ENCODE results near the gene SUPT3H. TPM values are rescaled to one million over a fixed set of nuclear protein-coding genes. Genes with fewer than 3 reads are reported as not detected.

Gene SUPT3H
- total RNA-seq, 1 experiment from 2014 or later, result 12.7 TPM

- no peaks in the 10 kb centered on the region for H3K9me3 Mint-ChIP-seq (ENCODE audit: unreplicated experiment)
- ChIA-PET POLR2A (no interaction called here), CTCF (no interaction called here)
- intact Hi-C loops (cut with micrococcal nuclease), result no loop called here
- H3K4me1 Mint-ChIP-seq (ENCODE audit: insufficient read depth, unreplicated experiment), result no peaks in the 10 kb centered on the region
- BruUV-seq (replicated peaks), result no TSS peak
- H3K36me3 Mint-ChIP-seq (ENCODE audit: insufficient read depth, unreplicated experiment), result no peaks in the 10 kb centered on the region
- no peaks in the 10 kb centered on the region for H3K27me3 Mint-ChIP-seq (ENCODE audit: insufficient read depth, unreplicated experiment)
- peak; percentile 6 for DNase-seq (ENCODE audit: unreplicated experiment)
- H3K27ac Mint-ChIP-seq (ENCODE audit: low read depth, unreplicated experiment), result no peak overlapping the region
- no peak for TF ChIP-seq CTCF (IDR thresholded peaks at IDR 0.05; ENCODE audit: unreplicated experiment)
- H3K4me3 Mint-ChIP-seq (ENCODE audit: unreplicated experiment), result no peak overlapping the region
These were observed 112.5 kb downstream of the SUPT3H start for GRCh38 chr6:45265246-45265645.

GRCh38 chr6:45260696-45261095 lies 117.0 kb downstream of the SUPT3H start:
- POLR2A ChIA-PET, result no interaction called here
- no peak for TF ChIP-seq CTCF (IDR thresholded peaks at IDR 0.05; ENCODE audit: unreplicated experiment)
- BruUV-seq (replicated peaks), result no TSS peak
- Mint-ChIP-seq H3K36me3 (ENCODE audit: insufficient read depth, unreplicated experiment) (no peaks in the 10 kb centered on the region), H3K4me1 (ENCODE audit: insufficient read depth, unreplicated experiment) (no peaks in the 10 kb centered on the region), H3K9me3 (ENCODE audit: unreplicated experiment) (no peaks in the 10 kb centered on the region), H3K27me3 (ENCODE audit: insufficient read depth, unreplicated experiment) (no peaks in the 10 kb centered on the region), H3K27ac (ENCODE audit: low read depth, unreplicated experiment) (no peak overlapping the region), H3K4me3 (ENCODE audit: unreplicated experiment) (no peak overlapping the region)
- CTCF ChIA-PET, result no interaction called here
- intact Hi-C loops (cut with micrococcal nuclease), result no loop called here
- DNase-seq (ENCODE audit: unreplicated experiment), result no peak

GRCh38 chr6:45256697-45257695 lies 120.7 kb downstream of the SUPT3H start:
- Mint-ChIP-seq H3K36me3 (ENCODE audit: insufficient read depth, unreplicated experiment) (no peaks in the 10 kb centered on the region), H3K4me3 (ENCODE audit: unreplicated experiment) (no peak overlapping the region), H3K27me3 (ENCODE audit: insufficient read depth, unreplicated experiment) (no peaks in the 10 kb centered on the region), H3K9me3 (ENCODE audit: unreplicated experiment) (no peaks in the 10 kb centered on the region), H3K4me1 (ENCODE audit: insufficient read depth, unreplicated experiment) (no peaks in the 10 kb centered on the region), H3K27ac (ENCODE audit: low read depth, unreplicated experiment) (no peak overlapping the region)
- TF ChIP-seq CTCF (IDR thresholded peaks at IDR 0.05; ENCODE audit: unreplicated experiment), result no peak
- intact Hi-C loops (cut with micrococcal nuclease), result no loop called here
- DNase-seq (ENCODE audit: unreplicated experiment), result no peak
- ChIA-PET POLR2A (no interaction called here), CTCF (no interaction called here)
- no TSS peak for BruUV-seq (replicated peaks)

- Mint-ChIP-seq H3K9me3 (ENCODE audit: unreplicated experiment) (no peaks in the 10 kb centered on the region), H3K27me3 (ENCODE audit: insufficient read depth, unreplicated experiment) (no peaks in the 10 kb centered on the region), H3K4me3 (ENCODE audit: unreplicated experiment) (no peak overlapping the region), H3K4me1 (ENCODE audit: insufficient read depth, unreplicated experiment) (no peaks in the 10 kb centered on the region), H3K27ac (ENCODE audit: low read depth, unreplicated experiment) (no peak overlapping the region), H3K36me3 (ENCODE audit: insufficient read depth, unreplicated experiment) (no peaks in the 10 kb centered on the region)
- intact Hi-C loops (cut with micrococcal nuclease), result no loop called here
- no TSS peak for BruUV-seq (replicated peaks)
- DNase-seq (ENCODE audit: unreplicated experiment), result no peak
- ChIA-PET POLR2A (interaction anchor here (0.6 to 0.8 kb wide), 2 partner anchors 143 to 812 kb away, joined by 3 read pairs; no protein-coding TSS in a partner anchor), CTCF (interaction anchor here (0.6 to 0.7 kb wide), 2 partner anchors 11 to 184 kb away, joined by 3 to 4 read pairs; no protein-coding TSS in a partner anchor)
- TF ChIP-seq CTCF (IDR thresholded peaks at IDR 0.05; ENCODE audit: unreplicated experiment), result no peak
These were observed 122.3 kb downstream of the SUPT3H start for GRCh38 chr6:45255434-45255833.

Data from MCF 10A (cell line).